Epithelial cell of proximal tubule (primary cell): ENCODE measurements around the gene SRPX. TPM values are rescaled to one million over a fixed set of nuclear protein-coding genes. Genes with fewer than 3 reads are reported as not detected.
A peak's percentile ranks its signal among the peaks of the same experiment; 100 is the strongest.

Experiments
- DNase-seq: peaks from one replicate; pipeline ENCODE4 v3.0.0-alpha.2; 2011; ENCODE audit warnings: low read depth
- H3K4me3 ChIP-seq: 2 replicates; pipeline ENCODE4 v1.5.1; 2011; ENCODE audit warnings: low read depth, mild to moderate bottlenecking, low read length
- total RNA-seq: library from RNA; depleted of rRNA; stranded (reverse); fragments of >200 nt; gene quantifications from 2 replicates; pipeline ENCODE4 v1.2.3, GENCODE V29; 2015
- TF ChIP-seq, protein P1 (sequence below): conservative IDR thresholded peaks from 2 replicates; pipeline ENCODE4 v1.5.1; 2012; ENCODE audit warnings: low read depth, mild to moderate bottlenecking, low read length

Gene SRPX
- total RNA-seq, 1 donor from 2014 or later, result 37.0 TPM

DNA sequence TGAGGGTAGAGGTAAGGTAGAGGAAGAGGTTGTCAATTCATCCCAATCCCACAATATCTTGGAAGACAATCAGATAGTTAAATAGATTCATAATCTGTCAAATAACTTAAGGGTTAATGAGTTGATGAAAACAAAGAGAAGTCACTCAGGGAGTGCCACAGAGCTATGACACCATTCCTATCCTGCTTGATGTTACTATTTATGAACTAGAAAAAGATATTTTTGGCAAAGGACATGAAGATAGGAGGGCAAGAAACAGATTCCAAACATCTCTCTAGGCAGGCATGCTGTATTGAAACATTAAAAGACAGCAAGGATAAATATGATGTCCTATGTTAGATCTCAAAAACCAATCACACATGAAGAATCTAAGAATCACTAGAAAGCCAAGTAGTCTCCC lies 3.5 kb upstream of the SRPX start:
- no peak overlapping the region for H3K4me3 ChIP-seq
- TF ChIP-seq, protein P1, sequence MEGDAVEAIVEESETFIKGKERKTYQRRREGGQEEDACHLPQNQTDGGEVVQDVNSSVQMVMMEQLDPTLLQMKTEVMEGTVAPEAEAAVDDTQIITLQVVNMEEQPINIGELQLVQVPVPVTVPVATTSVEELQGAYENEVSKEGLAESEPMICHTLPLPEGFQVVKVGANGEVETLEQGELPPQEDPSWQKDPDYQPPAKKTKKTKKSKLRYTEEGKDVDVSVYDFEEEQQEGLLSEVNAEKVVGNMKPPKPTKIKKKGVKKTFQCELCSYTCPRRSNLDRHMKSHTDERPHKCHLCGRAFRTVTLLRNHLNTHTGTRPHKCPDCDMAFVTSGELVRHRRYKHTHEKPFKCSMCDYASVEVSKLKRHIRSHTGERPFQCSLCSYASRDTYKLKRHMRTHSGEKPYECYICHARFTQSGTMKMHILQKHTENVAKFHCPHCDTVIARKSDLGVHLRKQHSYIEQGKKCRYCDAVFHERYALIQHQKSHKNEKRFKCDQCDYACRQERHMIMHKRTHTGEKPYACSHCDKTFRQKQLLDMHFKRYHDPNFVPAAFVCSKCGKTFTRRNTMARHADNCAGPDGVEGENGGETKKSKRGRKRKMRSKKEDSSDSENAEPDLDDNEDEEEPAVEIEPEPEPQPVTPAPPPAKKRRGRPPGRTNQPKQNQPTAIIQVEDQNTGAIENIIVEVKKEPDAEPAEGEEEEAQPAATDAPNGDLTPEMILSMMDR, result no peak
- DNase-seq, result no peak

DNA sequence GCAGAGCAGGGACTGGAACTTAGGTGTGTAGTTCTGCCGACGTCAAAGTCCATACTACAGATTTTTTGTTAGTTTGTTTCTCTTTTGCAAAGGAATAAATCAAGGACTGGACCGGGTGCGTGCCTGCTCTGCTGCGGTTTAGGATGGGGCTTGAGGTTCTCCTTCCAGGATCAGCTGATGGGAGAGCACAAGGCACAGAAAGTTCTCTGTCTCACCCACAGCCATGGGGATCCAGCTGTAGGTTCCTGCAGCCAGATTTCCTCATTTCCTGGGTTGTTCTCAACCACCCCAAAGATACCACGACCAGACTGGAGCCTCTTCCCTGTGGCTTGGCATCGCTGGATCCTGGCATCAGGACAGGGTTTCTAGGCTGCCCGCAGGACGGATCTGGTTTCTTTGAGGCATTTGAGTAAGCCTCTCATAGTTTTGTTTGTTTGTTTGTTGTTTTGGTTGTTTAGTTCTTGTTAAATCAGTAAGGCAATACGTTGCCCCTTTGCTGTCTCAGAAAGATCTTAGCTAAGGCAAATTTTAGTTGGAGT lies 789 bp upstream of the SRPX start:
- no peak for DNase-seq
- TF ChIP-seq, protein P1, result no peak
- H3K4me3 ChIP-seq, result no peak overlapping the region

DNA sequence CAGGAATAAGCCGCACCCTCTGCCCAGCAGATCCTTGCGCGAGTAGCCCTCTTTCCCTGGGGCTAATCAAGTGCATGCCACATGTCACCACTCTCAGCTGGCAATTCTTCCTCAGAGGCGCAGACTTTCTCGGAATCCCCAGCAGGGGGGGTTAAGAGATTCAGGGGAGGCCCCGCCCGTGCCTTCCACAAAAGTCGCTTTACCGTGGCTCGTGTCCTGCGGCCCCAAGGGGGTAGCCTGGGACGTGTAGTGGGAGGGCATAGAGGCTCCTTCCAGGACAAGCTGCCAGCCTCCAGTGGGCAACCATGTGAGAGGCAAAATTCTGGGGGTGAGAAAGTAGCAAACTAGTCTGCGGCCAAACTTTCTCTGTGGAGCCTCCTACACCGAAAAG lies 652 bp downstream of the SRPX start:
- peak overlapping the region; percentile 53 for H3K4me3 ChIP-seq
- DNase-seq, result no peak
- TF ChIP-seq, protein P1, result peak; percentile 40

DNA sequence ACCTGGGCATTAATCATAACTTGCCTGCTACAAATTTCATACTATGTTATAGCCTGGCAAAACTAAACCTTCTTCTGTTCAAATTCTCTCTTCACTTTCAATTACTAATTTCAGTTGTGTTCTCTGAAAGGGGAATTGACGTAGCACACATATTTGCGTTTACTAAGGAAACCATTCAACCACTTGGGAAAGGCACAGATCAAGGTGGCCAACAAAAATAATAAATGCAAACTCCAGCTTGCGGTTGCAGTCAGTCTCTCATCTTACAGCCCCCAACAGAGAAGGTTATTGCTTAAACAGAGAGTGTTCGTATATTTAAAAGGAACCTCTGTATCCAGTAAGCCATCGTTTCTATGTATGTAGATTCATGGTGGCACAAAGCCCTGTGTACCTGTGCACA lies 4.0 kb downstream of the SRPX start:
- no peak overlapping the region for H3K4me3 ChIP-seq
- TF ChIP-seq, protein P1, result no peak

DNA sequence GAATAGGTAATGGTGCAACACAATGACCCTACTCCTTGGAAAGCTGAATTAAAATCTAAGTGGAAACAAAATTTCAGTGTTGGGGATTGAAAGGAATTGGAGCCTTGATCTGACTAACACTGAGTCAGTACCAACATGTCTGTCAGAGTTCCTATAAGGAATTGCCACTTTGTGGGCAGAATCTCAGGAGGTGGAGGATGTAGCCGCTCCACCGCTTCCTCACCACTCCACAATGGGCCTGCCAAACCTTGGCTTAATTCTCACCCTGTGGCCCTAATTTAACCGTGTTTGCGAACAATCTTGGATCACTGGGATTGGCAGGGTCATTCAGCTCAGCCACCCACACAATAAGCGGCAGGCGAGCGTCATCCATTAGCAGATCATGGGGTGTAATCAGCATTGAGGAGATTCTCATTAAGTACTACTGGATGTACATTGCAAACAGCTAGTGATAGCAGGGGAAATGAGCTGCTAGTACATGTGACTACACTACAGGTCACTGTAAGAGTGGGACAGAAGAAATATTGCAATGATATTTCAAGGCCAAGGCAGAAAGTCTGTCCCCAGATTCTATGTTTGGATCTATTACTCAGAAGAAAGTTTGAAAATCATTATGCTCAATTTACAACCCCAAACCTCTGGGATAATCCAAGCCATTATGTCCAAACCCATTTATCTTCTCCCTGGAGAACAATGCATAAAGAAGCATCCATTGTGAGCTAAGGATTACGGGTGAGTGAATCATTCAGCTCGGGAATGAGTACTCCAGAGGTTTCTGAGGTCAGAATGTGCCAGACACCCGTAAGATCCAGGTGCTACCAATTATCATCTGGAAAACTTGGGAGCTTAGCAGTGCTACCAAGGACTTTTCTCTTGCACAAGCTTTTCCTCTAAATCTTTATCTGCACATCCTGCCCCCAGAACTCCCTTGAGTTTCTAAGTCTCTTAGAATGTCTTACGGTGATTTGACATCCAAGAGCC lies 5.8 kb downstream of the SRPX start:
- no peak for DNase-seq
- TF ChIP-seq, protein P1, result no peak
- H3K4me3 ChIP-seq, result no peak overlapping the region

More for the DNA sequence above, 4.0 kb downstream of the SRPX start:
- no peak for DNase-seq

DNA sequence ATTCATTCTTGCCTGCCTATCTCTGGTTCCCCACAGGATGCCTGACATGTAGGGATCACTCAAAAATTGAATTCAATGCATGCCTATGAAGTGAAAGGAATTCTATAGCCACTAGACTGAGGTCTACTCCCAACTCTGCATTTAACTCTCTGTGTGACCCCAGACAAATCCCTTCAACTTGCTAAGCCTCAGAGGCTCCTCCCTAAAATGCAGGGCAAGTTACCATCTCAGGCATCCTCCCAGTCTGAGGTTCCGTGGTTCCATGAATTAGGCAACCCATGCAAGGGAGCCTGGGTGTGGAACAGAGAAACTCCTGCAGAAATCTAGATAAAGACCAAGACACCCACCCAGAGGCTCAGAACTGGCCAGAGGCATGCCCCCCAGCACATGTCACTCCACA lies 6.6 kb downstream of the SRPX start:
- TF ChIP-seq, protein P1, result no peak
- H3K4me3 ChIP-seq, result no peak overlapping the region
- DNase-seq, result no peak
